Adrenal gland (tissue), 5 donors: ENCODE measurements around the gene TGFB1.

Experiments used
- CTCF ChIP-seq, 6 experiments: fragments of 450-650 bp in 4 of 6; fragments of 200-600 bp in 2 of 6; sonication (generic) in 1 of 6; IDR thresholded peaks; 1 replicate in 5 of 6; 2 replicates in 1 of 6; pipeline versions ENCODE4 v1.5.1 to v1.8.0; 2016 to 2021; ENCODE audit warnings: antibody characterized with exemption in 6 of 6, mild to moderate bottlenecking in 2 of 6, moderate library complexity in 1 of 6
- POLR2A ChIP-seq, 2 donors: fragments of 450-650 bp; IDR thresholded peaks; one replicate each; pipeline ENCODE4 v1.6.1; 2017; ENCODE audit warnings: antibody characterized with exemption in 2 of 2, mild to moderate bottlenecking in 2 of 2, moderate library complexity in 1 of 2
- donor health status: DM: no; HTN: no; CAD: no.

GRCh38 chr19:41311613-41312012 is 42.1 kb downstream of the TGFB1 start:
- TF ChIP-seq POLR2A (IDR thresholded peaks at IDR 0.05) (no peak), CTCF (IDR thresholded peaks at IDR 0.05) (no peak)
